Measurements from ENCODE around the gene CHST8.

- TF ChIP-seq CTCF (conservative IDR thresholded peaks at IDR 0.05; ENCODE audit: low read depth, low read length), result no peak
- TF ChIP-seq EZH2 (IDR thresholded peaks at IDR 0.05; ENCODE audit: borderline replicate concordance, low read depth, low read length, poor library complexity, severe bottlenecking), result no peak
Measured at GRCh38 chr19:33803383-33803782, 181.6 kb downstream of the CHST8 start.

Data from A673 (cell line).